Activated gamma-delta T cell (primary cell): Measurements from ENCODE around the gene MEX3A.

Experiments used
- DNase-seq: peaks from one replicate; lab custom pipeline; 2025; lab: John Stamatoyannopoulos, UW

MEX3A gene

GRCh38 chr1:156102633-156103511 is 20.6 kb upstream of the MEX3A start:
- DNase-seq: no peak

GRCh38 chr1:156101880-156102279 is 19.6 kb upstream of the MEX3A start:
- DNase-seq: no peak

GRCh38 chr1:156100205-156100995 is 18.1 kb upstream of the MEX3A start:
- no peak for DNase-seq

- no peak for DNase-seq
Measured at GRCh38 chr1:156099282-156099681, 17.0 kb upstream of the MEX3A start.

GRCh38 chr1:156098784-156099183 is 16.5 kb upstream of the MEX3A start:
- no peak for DNase-seq

- no peak for DNase-seq
Measured at GRCh38 chr1:156097499-156098178, 15.4 kb upstream of the MEX3A start.

- peak; percentile 56 for DNase-seq
Measured at GRCh38 chr1:156096640-156097391, 14.6 kb upstream of the MEX3A start.

- DNase-seq: no peak
Measured at GRCh38 chr1:156095906-156096508, 13.7 kb upstream of the MEX3A start.

- DNase-seq: no peak
Measured at GRCh38 chr1:156091610-156092009, 9.3 kb upstream of the MEX3A start.

GRCh38 chr1:156090840-156091188 is 8.5 kb upstream of the MEX3A start:
- peak; percentile 45 for DNase-seq

- DNase-seq: no peak
Measured at GRCh38 chr1:156090138-156090839, 8.0 kb upstream of the MEX3A start.

- DNase-seq: no peak
Measured at GRCh38 chr1:156089704-156090103, 7.4 kb upstream of the MEX3A start.

GRCh38 chr1:156086256-156086662 is 4.0 kb upstream of the MEX3A start:
- DNase-seq: no peak

- no peak for DNase-seq
Measured at GRCh38 chr1:156083800-156084790, 1.8 kb upstream of the MEX3A start.

GRCh38 chr1:156081917-156082308 is 352 bp downstream of the MEX3A start:
- DNase-seq: no peak

- no peak for DNase-seq
Measured at GRCh38 chr1:156081180-156081916, 917 bp downstream of the MEX3A start.

- DNase-seq: no peak
Measured at GRCh38 chr1:156080863-156081179, 1.4 kb downstream of the MEX3A start.

GRCh38 chr1:156080241-156080862 is 1.9 kb downstream of the MEX3A start:
- no peak for DNase-seq

- no peak for DNase-seq
Measured at GRCh38 chr1:156079762-156080161, 2.5 kb downstream of the MEX3A start.
